Posterior vena cava (tissue), 2 donors: ENCODE data around the gene SLC27A2. TPM values are rescaled to one million over a fixed set of nuclear protein-coding genes. Genes with fewer than 3 reads are reported as not detected.
"Not testable (repeated sequence)": the region's sequence is repeated elsewhere in the genome, so short reads cannot be mapped to it uniquely, and the experiment has no call there.

ENCODE experiments used
- DNase-seq: peaks from one replicate; pipeline ENCODE4 v3.0.0-alpha.2; 2020; ENCODE audit warnings: low spot score
- intact Hi-C, 2 donors: fragments of 100-400 bp; cut with DNase I; formaldehyde crosslinking; loops; one replicate each; pipeline versions ENCODE4 v1.14.1 to v1.14.2; 2022 to 2023
- total RNA-seq, 2 donors: library from RNA; stranded (reverse); fragmentation: NEBNext Ultra II Directional; extraction: Animal tissue kit (Norgen Biotek cat#: 25700); gene quantifications; one replicate each; pipeline ENCODE4 v1.2.1, GENCODE V29; 2021
- donor health status: DM: yes; HTN: yes; CAD: no.
- donor health status: DM: yes; HTN: yes; CAD: no.

SLC27A2 gene
- total RNA-seq, 2 donors from 2014 or later, result 0.33 to 1.1 TPM

DNA sequence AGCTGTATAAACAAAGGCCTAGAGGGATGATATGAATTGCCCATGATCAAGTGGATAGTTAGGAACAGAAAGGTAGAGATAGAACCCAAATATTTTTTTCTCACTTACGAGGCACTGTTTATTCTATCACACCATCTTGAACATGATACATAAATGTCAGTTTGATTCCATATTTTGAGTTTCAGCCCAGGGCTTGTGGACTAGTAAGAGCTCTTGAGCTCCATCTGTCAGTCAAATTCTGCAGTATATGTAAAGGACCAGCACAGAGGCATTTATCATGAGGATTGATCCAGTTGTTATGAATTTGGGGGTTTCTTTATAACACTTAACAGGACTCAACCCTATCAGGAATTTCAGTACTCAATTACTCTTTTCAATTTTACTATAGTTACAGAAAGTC, 4.8 kb downstream of the SLC27A2 start:
- intact Hi-C loops, result no loop called here
- DNase-seq, result no peak

GRCh38 chr15:50187525-50187924, 5.5 kb downstream of the SLC27A2 start:
- DNase-seq, result no peak

DNA sequence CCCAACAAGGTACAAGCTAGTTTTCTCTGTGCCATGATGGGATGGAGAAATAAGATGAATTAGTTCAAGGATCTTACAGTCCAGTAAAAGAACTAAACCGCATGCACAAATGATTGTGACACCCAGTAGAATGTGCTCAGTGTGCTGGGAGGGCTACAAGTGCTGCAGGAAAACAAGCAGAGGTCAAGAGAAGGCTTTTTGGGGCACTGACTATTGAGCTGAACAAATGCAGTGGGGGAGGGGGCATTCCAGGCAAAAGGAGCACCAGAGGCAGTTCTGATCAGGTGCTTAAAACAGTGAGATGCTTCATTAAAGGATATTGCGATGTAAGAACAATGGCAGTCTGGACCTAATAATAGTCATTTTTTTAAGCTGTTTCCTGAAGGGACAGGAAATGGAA, 6.0 kb downstream of the SLC27A2 start:
- no peak for DNase-seq
- intact Hi-C loops, result no loop called here

More at GRCh38 chr15:50187525-50187924, 5.5 kb downstream of the SLC27A2 start:
- intact Hi-C loops, result no loop called here

DNA sequence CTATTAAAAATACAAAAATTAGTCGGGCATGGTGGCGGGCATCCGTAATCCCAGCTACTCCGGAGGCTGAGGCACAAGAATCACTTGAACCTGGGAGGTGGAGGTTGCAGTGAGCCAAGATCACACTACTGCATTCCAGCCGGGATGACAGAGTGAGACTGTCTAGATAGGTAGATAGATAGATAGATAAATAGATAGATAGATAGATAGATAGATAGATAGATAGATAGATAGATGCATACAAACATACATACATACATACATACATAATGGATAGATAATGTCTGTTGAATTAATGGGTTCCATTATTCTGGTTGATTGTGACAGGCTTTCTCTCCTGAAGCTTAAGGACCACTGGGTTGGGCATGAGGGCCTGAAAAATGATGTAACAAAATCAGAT, 6.8 kb downstream of the SLC27A2 start:
- DNase-seq, intact Hi-C loops: not testable (repeated sequence)

- intact Hi-C loops, result no loop called here
- DNase-seq, result no peak
Measured at GRCh38 chr15:50189633-50190032, 7.6 kb downstream of the SLC27A2 start.

DNA sequence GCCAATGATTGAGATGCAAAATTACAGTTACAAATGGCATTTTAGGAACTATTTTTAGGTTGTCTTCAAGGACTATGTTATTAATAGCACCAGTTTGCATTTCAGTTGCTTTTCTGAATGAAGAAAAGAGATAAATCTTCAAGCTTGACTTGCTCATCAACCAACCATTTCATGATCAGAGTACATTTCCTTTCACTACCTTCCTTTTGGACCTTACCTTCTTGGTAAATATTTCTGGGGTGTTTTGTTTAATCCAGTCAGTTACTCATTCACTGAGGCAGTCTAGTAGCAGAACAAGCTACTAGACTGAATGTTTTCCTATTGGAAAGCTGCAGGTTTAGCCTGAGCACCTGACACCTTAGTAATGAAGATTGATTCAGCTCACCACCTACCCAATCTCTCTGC, 8.2 kb downstream of the SLC27A2 start:
- intact Hi-C loops, result no loop called here
- no peak for DNase-seq

DNA sequence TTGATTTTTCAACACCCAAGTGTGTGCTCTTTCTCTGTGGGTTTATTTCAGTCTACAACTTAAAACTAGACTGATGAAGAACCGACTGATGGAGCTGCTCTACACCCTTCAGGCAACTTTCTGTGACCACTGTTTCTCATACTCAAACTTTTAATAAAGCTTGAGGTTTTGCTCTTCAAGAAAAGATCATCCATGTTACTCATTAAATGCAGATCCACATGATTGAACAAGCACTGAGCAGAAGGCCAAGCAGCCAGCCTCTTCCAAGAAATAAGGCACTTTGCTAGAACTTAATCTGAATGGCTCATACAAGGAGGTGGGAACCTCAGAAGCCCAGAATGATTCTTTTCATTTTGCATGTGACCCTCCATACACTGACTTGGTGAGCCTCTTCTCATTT, 8.7 kb downstream of the SLC27A2 start:
- intact Hi-C loops, result no loop called here
- no peak for DNase-seq

GRCh38 chr15:50192164-50192563, 10.2 kb downstream of the SLC27A2 start:
- DNase-seq, result no peak
- intact Hi-C loops, result no loop called here

DNA sequence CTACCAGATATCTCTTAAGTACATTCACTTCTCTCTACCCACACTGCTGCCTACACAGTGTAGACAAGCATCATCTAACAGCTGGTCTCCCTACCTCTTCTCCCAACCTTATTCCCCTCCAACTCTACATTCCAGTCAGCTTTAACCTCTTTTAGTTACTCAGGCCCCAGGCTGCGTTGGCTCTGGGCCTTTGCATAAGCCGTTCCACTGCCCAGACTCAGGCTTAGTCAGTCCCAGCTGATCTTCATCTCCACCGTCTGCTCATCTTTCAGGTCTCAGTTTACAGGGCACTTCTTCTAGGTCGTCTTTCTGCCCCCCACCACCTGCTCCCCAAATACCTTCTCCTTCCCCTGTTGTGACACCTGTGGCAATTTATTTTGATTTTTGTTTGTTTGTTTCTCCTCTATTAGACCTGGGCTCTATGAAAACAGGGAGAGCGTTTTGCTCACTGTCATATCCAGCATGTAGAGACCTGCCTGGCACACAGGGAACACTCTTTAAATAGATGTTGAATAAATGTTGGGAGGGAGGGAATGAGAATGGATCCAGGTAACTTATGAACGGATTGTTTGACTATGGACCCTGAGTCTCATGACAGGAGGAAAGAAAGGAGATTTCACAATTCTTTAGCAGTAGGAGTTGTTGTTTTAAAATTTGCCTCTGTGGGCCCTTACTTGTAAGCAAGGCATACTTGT, 11.1 kb downstream of the SLC27A2 start:
- intact Hi-C loops, result no loop called here
- DNase-seq, result no peak

DNA sequence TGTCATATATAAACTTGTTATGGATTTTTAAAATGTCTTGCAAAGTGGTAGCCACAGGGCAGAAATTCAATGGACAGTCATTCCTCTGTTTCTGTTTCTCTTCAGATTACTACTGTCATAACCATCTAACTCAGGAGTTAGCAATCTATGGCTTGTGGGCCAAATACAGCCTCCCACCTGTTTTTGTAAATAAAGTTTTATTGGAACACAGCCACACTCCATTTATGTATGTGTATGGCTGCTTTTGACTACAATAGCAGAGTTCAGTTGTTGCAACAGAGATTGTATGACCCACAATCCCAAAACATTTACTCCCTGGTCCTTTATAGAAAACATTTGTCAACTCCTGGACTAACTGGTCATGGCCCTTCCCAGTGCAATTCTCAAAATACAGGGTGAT, 20.0 kb downstream of the SLC27A2 start:
- DNase-seq, result no peak
- intact Hi-C loops, result no loop called here

GRCh38 chr15:50206020-50206419, 24.0 kb downstream of the SLC27A2 start:
- intact Hi-C loops, result no loop called here
- DNase-seq, result no peak

- no peak for DNase-seq
- intact Hi-C loops, result no loop called here
Measured at GRCh38 chr15:50209809-50210208, 27.8 kb downstream of the SLC27A2 start.

DNA sequence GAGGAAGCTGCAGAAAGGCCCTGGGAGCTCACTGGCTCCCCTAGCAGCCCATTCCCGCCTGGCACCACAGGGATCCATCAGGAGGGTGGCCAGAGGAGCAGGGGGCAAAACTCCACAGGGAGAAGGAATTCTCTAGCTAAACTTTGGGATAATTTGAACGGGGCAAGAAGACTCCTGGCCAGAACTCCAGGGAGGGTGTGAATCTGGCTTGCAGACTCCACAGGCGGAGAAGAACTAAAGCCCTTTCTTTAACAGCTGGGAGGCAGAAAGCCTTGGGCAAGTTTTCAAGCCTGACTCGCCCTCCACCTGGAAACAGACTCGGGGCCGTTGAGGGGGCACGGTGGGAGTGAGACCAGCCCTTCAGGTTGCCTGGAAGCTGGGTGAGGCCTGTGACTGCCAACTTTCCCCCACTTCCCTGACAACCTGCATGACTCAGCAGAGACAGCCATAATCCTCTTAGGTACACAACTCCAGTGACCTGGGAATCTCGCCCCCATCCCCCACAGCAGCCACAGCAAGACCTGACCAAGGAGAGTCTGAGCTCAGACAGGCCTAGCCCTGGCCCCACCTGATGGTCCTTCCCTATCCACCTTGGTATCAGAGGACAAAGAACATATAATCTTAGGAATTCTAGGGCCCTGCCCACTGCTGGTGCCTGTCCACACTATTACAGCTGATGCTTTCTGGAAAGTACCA, 28.6 kb downstream of the SLC27A2 start:
- no peak for DNase-seq
- intact Hi-C loops, result no loop called here

- intact Hi-C loops, result no loop called here
- DNase-seq, result no peak
Measured at GRCh38 chr15:50218291-50218690, 36.3 kb downstream of the SLC27A2 start.

DNA sequence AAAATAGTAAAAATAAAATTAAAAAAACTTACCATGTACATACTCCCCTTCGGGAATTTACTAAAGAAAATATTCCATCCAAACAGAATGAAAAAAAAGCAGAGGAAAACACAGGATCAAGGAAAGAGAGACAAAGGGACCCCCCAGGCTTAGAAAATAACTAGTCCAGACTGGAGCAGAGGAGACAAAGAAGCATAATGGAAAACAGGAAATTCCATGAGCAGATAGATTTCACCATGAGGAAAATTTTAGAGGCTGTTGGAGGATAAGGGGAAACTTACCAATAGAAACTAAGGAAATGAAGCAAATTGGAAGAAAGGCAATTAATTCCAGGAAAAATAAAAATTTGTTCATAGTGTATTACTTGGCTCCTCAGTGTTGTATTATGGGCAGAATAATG, 36.7 kb downstream of the SLC27A2 start:
- intact Hi-C loops, result no loop called here
- DNase-seq, result no peak

DNA sequence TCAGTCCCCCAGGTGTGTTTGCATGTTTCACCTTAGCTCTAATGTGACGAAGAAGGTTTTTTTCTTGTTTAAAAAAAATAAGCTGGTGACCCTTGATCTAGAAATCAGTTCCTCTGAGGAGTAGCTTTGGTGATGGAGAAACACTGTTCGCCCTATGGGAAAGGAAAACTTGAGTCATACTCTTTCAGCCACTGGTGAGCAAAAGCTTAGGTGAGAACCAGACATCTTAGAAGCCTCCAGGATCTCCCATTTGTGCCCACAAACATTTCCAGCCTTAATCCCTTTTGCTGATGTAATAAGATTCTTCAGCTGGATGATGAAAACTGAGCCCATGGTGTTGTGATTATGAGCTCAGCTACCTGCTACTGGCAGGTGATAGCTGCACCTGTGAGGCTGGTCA, 37.8 kb downstream of the SLC27A2 start:
- intact Hi-C loops, result loop anchor here in 1 of 2 donors (5.0 kb wide), 1 partner anchor 158 kb away; no protein-coding TSS in a partner anchor
- DNase-seq, result no peak

GRCh38 chr15:50222181-50222580, 40.2 kb downstream of the SLC27A2 start:
- no peak for DNase-seq
- intact Hi-C loops, result loop anchor here in 1 of 2 donors (5.0 kb wide), 1 partner anchor 160 kb away; no protein-coding TSS in a partner anchor

DNA sequence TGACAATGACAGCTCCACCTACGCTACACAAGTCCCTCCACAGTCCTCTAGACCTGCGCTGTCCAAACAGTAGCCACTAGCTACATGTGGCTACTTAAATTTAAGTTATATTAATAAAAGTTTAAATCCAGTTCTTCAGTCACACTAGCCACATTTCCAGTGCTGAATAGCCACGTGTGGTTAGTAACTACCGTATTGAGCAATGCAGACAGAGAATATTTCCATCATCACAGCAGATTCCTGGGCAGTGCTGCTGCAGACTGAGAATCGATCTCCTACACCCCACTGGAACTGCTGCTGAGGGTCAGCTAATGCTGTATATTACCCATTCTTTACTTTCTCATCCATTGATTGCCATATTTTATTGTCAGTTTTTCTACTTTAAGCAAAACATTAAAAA, 42.6 kb downstream of the SLC27A2 start:
- DNase-seq, result no peak
- intact Hi-C loops, result loop anchor here in 1 of 2 donors (5.0 kb wide), 1 partner anchor 162 kb away; no protein-coding TSS in a partner anchor

DNA sequence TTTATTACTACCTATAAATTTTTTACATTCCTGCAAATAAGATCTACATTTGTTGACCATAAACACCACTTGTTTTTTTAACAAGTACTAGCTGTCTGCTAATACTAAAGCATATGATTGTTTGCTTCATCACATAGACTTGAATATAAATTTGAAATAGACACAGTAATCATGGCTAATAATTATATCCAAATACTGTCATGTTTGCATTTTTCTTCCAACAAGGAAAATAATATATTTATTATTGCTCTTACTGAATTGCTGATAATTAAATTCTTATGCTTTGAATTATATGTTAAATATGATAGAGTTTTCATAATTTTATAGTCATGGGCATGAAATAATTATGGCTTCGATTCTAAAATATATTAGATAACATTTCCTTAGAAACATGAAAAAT, 43.1 kb downstream of the SLC27A2 start:
- DNase-seq, result no peak
- intact Hi-C loops, result no loop called here

DNA sequence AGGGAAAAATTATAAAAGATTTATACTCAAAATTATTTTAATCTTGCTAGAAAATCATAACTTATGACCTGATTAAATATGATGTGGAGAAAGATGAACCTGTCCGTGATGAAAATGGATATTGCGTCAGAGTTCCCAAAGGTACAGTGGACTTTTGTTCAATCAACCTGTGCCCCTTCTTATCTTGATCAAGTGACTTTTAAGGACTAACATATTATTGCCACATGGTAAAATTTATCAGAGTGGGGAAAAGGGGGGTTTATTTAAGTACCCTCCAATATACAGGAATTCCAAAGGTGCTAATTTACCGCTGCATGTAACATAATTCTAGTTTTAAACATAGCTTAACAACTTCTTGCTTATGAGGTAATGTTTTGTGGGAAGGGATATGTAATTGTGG, 43.9 kb downstream of the SLC27A2 start:
- no peak for DNase-seq

GRCh38 chr15:50227076-50227475, 45.1 kb downstream of the SLC27A2 start:
- intact Hi-C loops, result no loop called here
- DNase-seq, result no peak

More for the DNA sequence above, 43.9 kb downstream of the SLC27A2 start:
- intact Hi-C loops, result no loop called here
